ENCODE data around the gene SLC6A6. TPM values are rescaled to one million over a fixed set of nuclear protein-coding genes. Genes with fewer than 3 reads are reported as not detected.

SLC6A6 gene
- total and polyA plus RNA-seq, 2 experiments from 2014 or later = 27.5 to 150 TPM

- no peak for TF ChIP-seq EZH2phosphoT487 (IDR thresholded peaks at IDR 0.05; ENCODE audit: unreplicated experiment)
- no peak for TF ChIP-seq ZNF114 (CRISPR knock-in tag; IDR thresholded peaks at IDR 0.05)
- no peak for TF ChIP-seq JUNB (IDR thresholded peaks at IDR 0.05; ENCODE audit: unreplicated experiment)
- TF ChIP-seq, protein P1, sequence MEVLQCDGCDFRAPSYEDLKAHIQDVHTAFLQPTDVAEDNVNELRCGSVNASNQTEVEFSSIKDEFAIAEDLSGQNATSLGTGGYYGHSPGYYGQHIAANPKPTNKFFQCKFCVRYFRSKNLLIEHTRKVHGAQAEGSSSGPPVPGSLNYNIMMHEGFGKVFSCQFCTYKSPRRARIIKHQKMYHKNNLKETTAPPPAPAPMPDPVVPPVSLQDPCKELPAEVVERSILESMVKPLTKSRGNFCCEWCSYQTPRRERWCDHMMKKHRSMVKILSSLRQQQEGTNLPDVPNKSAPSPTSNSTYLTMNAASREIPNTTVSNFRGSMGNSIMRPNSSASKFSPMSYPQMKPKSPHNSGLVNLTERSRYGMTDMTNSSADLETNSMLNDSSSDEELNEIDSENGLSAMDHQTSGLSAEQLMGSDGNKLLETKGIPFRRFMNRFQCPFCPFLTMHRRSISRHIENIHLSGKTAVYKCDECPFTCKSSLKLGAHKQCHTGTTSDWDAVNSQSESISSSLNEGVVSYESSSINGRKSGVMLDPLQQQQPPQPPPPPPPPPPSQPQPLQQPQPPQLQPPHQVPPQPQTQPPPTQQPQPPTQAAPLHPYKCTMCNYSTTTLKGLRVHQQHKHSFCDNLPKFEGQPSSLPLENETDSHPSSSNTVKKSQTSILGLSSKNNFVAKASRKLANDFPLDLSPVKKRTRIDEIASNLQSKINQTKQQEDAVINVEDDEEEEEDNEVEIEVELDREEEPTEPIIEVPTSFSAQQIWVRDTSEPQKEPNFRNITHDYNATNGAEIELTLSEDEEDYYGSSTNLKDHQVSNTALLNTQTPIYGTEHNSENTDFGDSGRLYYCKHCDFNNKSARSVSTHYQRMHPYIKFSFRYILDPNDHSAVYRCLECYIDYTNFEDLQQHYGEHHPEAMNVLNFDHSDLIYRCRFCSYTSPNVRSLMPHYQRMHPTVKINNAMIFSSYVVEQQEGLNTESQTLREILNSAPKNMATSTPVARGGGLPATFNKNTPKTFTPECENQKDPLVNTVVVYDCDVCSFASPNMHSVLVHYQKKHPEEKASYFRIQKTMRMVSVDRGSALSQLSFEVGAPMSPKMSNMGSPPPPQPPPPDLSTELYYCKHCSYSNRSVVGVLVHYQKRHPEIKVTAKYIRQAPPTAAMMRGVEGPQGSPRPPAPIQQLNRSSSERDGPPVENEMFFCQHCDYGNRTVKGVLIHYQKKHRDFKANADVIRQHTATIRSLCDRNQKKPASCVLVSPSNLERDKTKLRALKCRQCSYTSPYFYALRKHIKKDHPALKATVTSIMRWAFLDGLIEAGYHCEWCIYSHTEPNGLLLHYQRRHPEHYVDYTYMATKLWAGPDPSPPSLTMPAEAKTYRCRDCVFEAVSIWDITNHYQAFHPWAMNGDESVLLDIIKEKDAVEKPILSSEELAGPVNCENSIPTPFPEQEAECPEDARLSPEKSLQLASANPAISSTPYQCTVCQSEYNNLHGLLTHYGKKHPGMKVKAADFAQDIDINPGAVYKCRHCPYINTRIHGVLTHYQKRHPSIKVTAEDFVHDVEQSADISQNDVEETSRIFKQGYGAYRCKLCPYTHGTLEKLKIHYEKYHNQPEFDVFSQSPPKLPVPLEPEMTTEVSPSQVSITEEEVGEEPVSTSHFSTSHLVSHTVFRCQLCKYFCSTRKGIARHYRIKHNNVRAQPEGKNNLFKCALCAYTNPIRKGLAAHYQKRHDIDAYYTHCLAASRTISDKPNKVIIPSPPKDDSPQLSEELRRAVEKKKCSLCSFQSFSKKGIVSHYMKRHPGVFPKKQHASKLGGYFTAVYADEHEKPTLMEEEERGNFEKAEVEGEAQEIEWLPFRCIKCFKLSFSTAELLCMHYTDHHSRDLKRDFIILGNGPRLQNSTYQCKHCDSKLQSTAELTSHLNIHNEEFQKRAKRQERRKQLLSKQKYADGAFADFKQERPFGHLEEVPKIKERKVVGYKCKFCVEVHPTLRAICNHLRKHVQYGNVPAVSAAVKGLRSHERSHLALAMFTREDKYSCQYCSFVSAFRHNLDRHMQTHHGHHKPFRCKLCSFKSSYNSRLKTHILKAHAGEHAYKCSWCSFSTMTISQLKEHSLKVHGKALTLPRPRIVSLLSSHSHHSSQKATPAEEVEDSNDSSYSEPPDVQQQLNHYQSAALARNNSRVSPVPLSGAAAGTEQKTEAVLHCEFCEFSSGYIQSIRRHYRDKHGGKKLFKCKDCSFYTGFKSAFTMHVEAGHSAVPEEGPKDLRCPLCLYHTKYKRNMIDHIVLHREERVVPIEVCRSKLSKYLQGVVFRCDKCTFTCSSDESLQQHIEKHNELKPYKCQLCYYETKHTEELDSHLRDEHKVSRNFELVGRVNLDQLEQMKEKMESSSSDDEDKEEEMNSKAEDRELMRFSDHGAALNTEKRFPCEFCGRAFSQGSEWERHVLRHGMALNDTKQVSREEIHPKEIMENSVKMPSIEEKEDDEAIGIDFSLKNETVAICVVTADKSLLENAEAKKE (CRISPR knock-in tag; IDR thresholded peaks at IDR 0.05) = no peak
These were observed 61.1 kb downstream of the SLC6A6 start (continued) for GRCh38 chr3:14463330-14464140.

DNA sequence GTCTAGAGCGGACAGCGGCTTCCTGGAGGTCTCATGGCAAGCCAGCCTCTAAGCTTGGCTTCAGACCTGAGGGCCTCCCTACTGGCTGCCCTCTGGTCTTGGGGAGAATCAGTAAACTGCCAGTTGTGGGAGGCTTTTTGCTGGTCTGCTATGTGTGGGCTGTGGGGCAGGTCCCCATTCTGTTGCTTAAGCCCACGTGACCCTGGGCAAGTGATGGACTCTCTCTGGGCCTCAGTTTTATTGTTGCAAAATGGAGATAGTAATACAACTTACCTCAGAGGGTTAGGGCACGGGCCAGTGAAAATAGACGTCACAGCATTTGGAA lies 61.7 kb downstream of the SLC6A6 start:
- peaks cover 8% of the 10 kb centered on the region for H4K20me1 ChIP-seq (replicated peaks; ENCODE audit: insufficient read depth)
- no peak for ATAC-seq
- H3K36me3 ChIP-seq (ENCODE audit: insufficient read depth) = peaks cover 8% of the 10 kb centered on the region
- H3K9me3 Mint-ChIP-seq = no peaks in the 10 kb centered on the region
- H3K4me3 Mint-ChIP-seq = no peak overlapping the region
- H3K4me1 Mint-ChIP-seq = peaks cover 10% of the 10 kb centered on the region
- H3K27me3 ChIP-seq (ENCODE audit: insufficient read depth) = no peaks in the 10 kb centered on the region
- H3K4me1 ChIP-seq (ENCODE audit: insufficient read depth) = no peaks in the 10 kb centered on the region
- no peak for DNase-seq (ENCODE audit: low spot score)
- no peak overlapping the region for H3K4me2 ChIP-seq
- H3F3A ChIP-seq (replicated peaks; ENCODE audit: low read depth) = 0 out of 2 replicates have a peak, but pooled peaks cover 13% of the 10 kb centered on the region
- H3K79me2 ChIP-seq (replicated peaks; ENCODE audit: insufficient read depth) = no peaks in the 10 kb centered on the region
- H3K27ac Mint-ChIP-seq = no peak overlapping the region
- no peak overlapping the region for H2AFZ ChIP-seq
- H3K36me3 Mint-ChIP-seq (ENCODE audit: low read depth) = peaks cover 54% of the 10 kb centered on the region
- no peak overlapping the region for H3K27ac ChIP-seq (ENCODE audit: low read depth)
- H3K4me3 ChIP-seq = no peak overlapping the region
- TF ChIP-seq ZNF331 (CRISPR knock-in tag; IDR thresholded peaks at IDR 0.05; ENCODE audit: low read depth) (no peak), REST (IDR thresholded peaks at IDR 0.05; ENCODE audit: unreplicated experiment) (no peak), CTCF (conservative IDR thresholded peaks at IDR 0.05; ENCODE audit: low read depth in 2 of 2) (no peak), POLR2AphosphoS5 (IDR thresholded peaks at IDR 0.05; ENCODE audit: low read depth) (no peak), EZH2phosphoT487 (IDR thresholded peaks at IDR 0.05; ENCODE audit: unreplicated experiment) (no peak)
- peaks cover 8% of the 10 kb centered on the region for H3K27me3 Mint-ChIP-seq (ENCODE audit: insufficient read depth, low read depth, poor library complexity)
- H3K9me2 ChIP-seq (ENCODE audit: insufficient read depth) = no peaks in the 10 kb centered on the region

Data from GM23338 (cell line).